ENCODE data around the gene SNCG. TPM values are rescaled to one million over a fixed set of nuclear protein-coding genes. Genes with fewer than 3 reads are reported as not detected.

The SNCG gene
- total and polyA plus RNA-seq, 2 donors = 69.2 to 197 TPM

DNA sequence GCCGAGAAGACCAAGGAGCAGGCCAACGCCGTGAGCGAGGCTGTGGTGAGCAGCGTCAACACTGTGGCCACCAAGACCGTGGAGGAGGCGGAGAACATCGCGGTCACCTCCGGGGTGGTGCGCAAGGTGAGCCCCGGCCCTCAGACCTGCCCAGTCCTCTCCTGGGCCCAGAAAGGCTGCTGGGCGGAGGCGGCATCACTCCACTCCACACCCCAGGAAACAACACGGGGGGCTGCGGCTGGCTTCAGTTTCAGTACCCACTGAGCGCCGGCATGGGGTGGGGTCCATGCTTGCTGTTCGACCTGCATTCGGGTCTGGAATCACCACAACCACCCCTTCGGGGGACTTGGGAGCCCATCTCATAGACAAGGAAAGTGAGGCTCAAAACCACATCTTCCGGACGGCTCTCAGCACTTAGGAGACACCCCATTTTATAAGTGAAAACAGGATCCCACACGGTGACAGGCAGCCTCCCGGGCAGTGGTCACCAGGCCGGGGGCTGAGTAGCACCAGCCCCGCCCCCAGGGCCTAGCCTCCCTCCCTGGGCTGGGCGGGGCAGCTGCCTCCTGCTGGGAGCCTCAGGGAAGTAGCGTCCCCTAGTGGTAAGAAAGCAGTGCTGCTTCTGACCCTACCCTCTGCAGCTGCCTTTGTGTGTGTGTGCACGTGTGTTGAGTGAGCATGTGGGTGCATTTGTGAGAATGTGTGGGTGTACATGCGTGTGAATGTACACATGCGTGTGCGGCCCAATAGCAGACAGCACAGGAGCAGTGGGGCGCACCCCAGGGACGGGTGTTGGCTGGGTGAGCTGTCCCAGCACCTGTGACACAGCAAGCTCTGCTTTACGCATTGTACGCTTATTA lies 1.8 kb downstream of the SNCG start:
- Histone ChIP-seq H3K27ac (ENCODE audit: low read depth) (peak overlapping the region; percentile 80), H3K4me3 (ENCODE audit: low read depth, low read length) (no peak overlapping the region), H3K36me3 (ENCODE audit: insufficient read depth) (no peaks in the 10 kb centered on the region), H3K4me1 (ENCODE audit: insufficient read depth) (no peaks in the 10 kb centered on the region)
- WGBS = 74% methylated on average over 37 of the region's 37 CpGs
- no peak for DNase-seq (ENCODE audit: extremely low spot score)

DNA sequence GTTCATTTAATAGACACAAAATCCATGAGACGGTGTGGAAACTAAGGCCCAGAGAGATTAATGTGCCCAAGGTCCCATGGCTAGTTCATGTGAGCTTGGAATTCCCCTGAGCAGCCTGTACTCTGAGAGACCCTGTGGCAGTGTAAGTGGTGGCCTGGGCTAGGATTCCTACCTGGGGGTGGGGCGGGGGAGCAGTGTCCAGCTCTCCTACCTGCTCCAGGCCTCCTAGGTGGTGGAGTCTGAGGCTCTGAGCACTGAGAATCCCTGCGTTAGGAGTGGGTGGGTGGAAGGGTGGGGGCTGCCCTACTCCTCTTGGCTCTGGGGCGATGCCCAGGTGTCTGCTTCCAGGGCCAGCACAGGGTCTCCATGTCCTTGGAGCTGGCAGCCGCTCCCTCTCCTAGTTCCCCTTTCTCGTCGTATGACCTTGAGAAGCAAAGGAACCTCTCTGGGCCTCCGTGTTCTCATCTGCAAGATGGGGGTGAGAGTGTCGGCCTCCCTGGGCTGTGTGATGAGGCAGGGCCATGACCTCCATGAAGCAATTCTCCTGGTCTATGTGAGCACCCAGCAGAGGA lies 2.5 kb downstream of the SNCG start:
- H3K4me3 ChIP-seq (ENCODE audit: low read depth, low read length) = no peak overlapping the region
- no peak for DNase-seq (ENCODE audit: extremely low spot score)
- H3K36me3 ChIP-seq (ENCODE audit: insufficient read depth) = no peaks in the 10 kb centered on the region
- no peaks in the 10 kb centered on the region for H3K4me1 ChIP-seq (ENCODE audit: insufficient read depth)
- no peak overlapping the region for H3K27ac ChIP-seq (ENCODE audit: low read depth)
- 85% methylated on average over 9 of the region's 9 CpGs for WGBS

DNA sequence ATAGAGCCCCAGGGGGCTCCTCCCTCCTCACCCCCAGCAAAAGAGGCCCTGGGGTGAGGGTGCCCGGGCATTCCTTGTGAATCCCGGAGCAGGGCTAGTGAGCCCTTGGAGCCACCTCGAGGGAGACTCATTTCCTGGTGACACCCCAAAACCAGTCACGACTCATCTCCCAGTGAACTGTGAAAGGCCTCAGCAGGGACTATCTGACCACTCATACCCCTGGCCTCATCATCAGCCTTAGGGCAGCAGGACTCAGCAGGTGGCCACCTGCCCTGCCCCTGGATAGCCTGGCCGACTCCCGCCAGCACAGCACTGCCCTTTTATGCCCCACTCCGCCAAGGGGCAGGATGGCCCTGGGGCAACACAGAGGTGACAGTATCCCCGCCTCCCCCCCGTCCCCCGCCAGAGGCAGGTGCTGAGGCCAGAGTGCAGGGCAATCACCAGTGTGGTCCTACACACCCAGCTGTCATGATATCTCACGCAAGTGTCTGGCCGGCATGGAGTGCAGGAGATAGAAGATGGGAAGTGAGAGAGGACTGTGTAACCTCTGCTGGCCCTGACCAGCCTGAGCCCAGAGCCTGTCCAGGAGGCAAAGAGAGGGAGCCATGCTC lies 3.2 kb downstream of the SNCG start:
- Histone ChIP-seq H3K4me3 (ENCODE audit: low read depth, low read length) (no peak overlapping the region), H3K36me3 (ENCODE audit: insufficient read depth) (no peaks in the 10 kb centered on the region), H3K4me1 (ENCODE audit: insufficient read depth) (no peaks in the 10 kb centered on the region), H3K27ac (ENCODE audit: low read depth) (no peak overlapping the region)
- 93% methylated on average over 12 of the region's 12 CpGs for WGBS
- DNase-seq (ENCODE audit: extremely low spot score) = no peak

DNA sequence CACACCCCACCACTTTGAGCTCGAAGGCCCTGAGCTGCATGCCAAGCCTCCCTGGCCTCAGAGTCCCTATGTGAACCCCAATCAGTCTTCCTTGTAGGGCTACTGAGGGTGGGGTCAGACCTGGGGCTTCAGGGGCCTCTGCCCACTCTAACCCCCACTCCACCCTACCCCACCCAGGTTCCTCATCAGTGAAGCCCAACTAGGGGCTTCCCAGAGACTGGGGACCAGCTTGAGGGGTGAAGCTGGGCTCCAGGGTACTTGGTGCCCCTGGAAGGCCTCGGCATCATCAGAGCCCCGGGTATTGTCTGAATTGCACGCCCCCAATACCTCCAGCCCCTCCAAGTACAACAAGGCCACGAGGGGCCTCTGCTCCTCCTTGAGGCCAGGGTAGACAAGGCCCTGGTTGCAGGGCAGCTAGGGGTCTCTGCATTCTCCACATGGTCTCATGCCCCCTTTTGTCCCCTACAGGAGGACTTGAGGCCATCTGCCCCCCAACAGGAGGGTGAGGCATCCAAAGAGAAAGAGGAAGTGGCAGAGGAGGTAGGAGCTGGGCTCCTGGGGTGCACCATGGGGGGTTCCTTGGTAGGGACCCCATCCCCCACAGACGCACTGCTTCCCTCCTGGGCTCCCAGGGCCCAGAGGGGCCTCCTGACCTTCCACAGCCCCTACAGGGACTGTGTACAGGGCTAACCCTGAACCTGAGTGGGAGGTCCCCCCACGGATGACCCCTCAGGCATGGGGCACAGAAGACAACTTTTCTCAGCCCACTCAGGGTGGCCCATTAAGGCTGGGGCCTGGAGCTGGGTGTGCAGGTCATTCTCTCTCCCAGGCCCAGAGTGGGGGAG lies 4.0 kb downstream of the SNCG start:
- Histone ChIP-seq H3K36me3 (ENCODE audit: insufficient read depth) (no peaks in the 10 kb centered on the region), H3K4me1 (ENCODE audit: insufficient read depth) (no peaks in the 10 kb centered on the region), H3K4me3 (ENCODE audit: low read depth, low read length) (no peak overlapping the region), H3K27ac (ENCODE audit: low read depth) (peak overlapping the region; percentile 29)
- DNase-seq (ENCODE audit: extremely low spot score) = no peak
- 92% methylated on average over 7 of the region's 7 CpGs for WGBS

DNA sequence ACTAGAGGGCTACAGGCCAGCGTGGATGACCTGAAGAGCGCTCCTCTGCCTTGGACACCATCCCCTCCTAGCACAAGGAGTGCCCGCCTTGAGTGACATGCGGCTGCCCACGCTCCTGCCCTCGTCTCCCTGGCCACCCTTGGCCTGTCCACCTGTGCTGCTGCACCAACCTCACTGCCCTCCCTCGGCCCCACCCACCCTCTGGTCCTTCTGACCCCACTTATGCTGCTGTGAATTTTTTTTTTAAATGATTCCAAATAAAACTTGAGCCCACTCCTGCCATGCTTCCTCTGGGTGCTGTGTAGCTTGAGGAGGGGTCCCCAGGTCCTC lies 4.5 kb downstream of the SNCG start:
- Histone ChIP-seq H3K36me3 (ENCODE audit: insufficient read depth) (no peaks in the 10 kb centered on the region), H3K27ac (ENCODE audit: low read depth) (no peak overlapping the region), H3K4me3 (ENCODE audit: low read depth, low read length) (no peak overlapping the region), H3K4me1 (ENCODE audit: insufficient read depth) (no peaks in the 10 kb centered on the region)
- no peak for DNase-seq (ENCODE audit: extremely low spot score)
- 98% methylated on average over 7 of the region's 7 CpGs for WGBS

DNA sequence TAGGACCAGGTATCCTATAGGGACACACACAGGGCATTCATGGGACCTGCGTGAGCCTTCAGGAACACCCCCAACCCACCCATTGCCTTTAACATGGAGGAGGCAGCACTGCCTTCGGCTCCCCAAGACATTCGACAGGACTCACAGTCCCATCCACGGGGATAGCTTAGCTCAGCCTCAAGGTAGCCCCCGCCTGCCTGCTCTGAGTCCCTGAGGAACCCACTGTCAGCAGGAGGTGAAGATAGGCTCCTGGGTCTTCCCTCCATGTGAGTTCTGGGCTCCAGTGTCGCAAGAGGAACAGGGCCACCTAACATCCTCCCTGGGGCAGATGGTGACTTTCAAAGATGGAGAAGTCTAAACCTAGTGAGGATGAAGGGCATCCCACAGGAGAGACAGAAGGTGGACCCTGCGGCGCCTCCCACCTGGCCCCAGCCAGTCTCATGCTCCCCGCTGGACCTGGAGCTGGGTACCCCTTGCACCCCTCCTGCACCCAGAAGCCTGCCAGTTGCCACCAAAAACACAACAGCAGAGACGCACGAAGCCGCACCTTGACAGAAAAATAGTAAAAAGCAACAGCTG lies 5.0 kb downstream of the SNCG start:
- DNase-seq (ENCODE audit: extremely low spot score) = no peak
- Histone ChIP-seq H3K36me3 (ENCODE audit: insufficient read depth) (no peaks in the 10 kb centered on the region), H3K27ac (ENCODE audit: low read depth) (no peak overlapping the region), H3K4me3 (ENCODE audit: low read depth, low read length) (no peak overlapping the region), H3K4me1 (ENCODE audit: insufficient read depth) (no peaks in the 10 kb centered on the region)
- 93% methylated on average over 12 of the region's 12 CpGs for WGBS

DNA sequence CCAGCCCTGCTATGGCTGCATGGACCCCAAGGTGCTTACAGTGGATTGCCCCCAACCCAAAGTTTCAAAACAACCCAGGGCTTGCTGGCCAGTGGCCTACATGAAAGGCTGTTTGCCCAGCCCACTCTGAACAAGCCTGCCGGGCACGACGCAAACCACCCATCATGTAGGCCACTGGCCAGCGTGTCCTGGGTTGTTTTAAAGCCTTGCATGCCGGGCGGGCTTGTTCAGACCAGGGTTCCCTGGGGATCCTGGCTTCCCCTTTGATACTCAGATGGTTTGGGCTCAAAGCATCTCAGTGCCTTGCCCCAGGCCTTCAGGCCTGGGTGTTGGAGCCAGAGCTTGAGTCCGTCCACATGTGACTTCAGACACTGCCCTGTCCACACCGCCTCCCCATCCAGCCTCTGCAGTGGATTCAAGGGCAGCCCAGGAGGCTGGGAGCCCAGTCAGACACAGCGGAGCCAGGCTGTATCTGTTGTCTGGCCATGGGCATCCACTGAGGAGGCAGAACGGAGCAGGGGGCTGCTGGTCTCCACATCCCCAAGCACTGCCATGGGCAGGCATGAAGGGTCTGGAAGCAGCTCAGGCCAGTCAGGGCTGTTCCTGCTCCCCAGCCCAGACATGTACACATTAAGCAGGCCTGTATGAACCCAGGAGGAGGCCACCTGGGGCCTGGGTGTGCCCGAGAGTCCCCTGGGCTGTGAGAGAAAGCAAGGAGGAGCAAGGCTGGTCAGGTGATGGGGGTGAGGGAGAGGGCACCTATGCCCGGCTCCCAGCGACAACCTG lies 5.9 kb downstream of the SNCG start:
- no peaks in the 10 kb centered on the region for H3K36me3 ChIP-seq (ENCODE audit: insufficient read depth)
- no peaks in the 10 kb centered on the region for H3K4me1 ChIP-seq (ENCODE audit: insufficient read depth)
- DNase-seq (ENCODE audit: extremely low spot score) = no peak
- WGBS = 82% methylated on average over 13 of the region's 13 CpGs
- H3K4me3 ChIP-seq (ENCODE audit: low read depth, low read length) = no peak overlapping the region
- H3K27ac ChIP-seq (ENCODE audit: low read depth) = peak overlapping the region; percentile 63

DNA sequence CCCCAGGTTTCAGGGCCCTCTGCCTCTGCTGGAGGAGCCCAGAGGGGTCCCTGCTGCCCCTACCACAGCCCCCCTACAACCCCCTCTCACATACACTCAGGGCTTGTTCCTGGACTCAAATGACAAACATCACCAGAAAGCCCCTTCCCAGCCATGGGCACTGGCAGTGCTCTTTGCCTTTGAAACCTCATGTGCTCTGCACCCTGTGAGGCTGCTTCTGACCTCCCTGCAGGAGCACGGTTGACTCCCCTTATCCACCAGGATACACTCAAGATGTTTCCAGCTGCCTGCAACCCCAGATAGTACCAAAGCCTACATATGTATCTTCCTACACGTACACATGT lies 6.4 kb downstream of the SNCG start:
- WGBS = 70% methylated on average over 2 of the region's 2 CpGs
- no peaks in the 10 kb centered on the region for H3K36me3 ChIP-seq (ENCODE audit: insufficient read depth)
- no peak for DNase-seq (ENCODE audit: extremely low spot score)
- H3K27ac ChIP-seq (ENCODE audit: low read depth) = no peak overlapping the region
- H3K4me1 ChIP-seq (ENCODE audit: insufficient read depth) = no peaks in the 10 kb centered on the region
- H3K4me3 ChIP-seq (ENCODE audit: low read depth, low read length) = no peak overlapping the region

DNA sequence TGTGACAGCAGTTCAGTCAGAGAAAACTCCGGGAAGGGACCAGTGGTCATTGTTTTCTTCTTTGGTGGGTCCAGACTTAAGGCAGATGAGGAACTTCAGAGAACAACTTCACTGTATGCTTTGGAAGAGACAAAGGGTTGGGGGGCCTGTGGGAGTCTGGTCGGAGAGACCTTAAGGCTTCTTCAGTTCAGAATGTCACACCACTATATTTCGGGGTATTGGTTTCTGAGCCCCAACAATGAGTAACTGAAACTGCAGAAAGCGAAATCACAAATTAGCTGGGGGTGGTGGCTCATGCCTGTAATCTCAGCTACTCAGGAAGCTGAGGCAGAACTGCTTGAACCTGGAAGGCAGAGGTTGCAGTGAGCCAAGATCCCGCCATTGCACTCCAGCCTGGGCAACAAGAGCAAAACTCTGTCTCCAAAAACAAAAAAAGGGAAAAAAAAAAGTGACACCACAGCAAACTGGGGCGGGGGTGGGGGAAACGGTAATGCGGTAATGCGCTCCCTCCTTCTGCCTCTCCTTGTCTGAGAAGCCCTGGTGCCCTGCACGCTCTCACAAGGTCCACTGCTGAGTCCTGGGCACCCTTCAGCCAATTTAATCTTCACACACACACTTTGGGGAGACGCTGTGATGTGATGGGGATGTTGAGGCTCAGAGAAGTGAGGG lies 7.7 kb downstream of the SNCG start:
- Histone ChIP-seq H3K4me1 (ENCODE audit: insufficient read depth) (no peaks in the 10 kb centered on the region), H3K27ac (ENCODE audit: low read depth) (no peak overlapping the region), H3K36me3 (ENCODE audit: insufficient read depth) (no peaks in the 10 kb centered on the region), H3K4me3 (ENCODE audit: low read depth, low read length) (no peak overlapping the region)
- no peak for DNase-seq (ENCODE audit: extremely low spot score)
- WGBS = 47% methylated on average over 11 of the region's 11 CpGs

DNA sequence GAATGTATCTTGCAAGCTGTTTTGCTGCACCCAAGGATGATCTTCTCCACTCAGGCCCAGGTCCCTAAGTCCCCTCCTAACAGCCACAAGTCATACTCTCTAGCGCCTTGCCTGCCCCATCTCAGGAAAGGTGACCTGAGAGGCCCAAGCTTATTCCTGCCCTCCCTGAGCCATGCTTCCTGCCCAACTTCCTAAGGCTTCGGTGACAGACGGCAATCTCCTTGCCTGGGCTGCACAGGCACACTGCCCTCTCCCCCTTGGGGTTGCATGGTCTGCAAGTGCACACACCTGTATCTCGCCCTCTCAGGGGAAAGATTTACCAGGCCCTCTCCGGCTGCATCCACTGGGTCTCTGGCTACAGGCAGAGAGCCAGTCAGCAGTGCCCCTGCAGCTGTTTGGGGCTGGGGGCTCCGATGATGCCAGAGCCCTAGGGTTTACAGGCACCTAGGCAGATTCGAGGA lies 9.1 kb downstream of the SNCG start:
- no peak for DNase-seq (ENCODE audit: extremely low spot score)
- Histone ChIP-seq H3K27ac (ENCODE audit: low read depth) (peak overlapping the region; percentile 96), H3K4me1 (ENCODE audit: insufficient read depth) (no peaks in the 10 kb centered on the region), H3K4me3 (ENCODE audit: low read depth, low read length) (no peak overlapping the region), H3K36me3 (ENCODE audit: insufficient read depth) (no peaks in the 10 kb centered on the region)
- WGBS = 78% methylated on average over 7 of the region's 7 CpGs

DNA sequence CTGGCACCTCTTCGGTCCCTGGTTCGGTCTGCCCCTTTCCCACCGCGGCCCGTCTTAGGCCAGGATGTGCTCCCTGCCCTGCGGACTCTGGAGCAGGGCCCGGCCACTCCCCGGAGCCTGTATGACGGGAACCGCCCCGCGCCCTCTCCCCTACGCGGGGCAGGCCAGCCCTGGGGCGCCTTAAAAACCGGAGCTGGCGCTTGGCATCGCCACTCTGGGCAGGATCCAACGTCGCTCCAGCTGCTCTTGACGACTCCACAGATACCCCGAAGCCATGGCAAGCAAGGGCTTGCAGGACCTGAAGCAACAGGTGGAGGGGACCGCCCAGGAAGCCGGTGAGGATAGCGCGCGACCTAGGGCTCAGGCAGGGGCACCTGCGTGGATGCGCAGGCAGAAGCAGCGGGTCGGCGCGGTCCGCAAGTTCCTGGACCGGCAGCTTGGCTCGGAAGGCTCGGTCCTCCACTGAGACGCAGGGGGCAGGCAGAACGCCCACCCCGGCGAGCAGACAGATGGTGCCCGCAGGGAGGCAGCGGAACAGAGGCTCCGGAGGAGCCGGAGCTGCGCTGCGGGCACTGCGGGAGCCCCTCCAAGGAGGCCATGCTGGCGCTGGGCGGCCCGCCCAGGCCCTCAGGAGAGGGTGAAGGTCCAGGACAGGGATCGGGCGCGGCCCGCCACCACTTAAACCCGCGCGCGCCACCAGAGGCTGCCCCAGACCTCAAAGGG lies 10.0 kb downstream of the SNCG start, which contains the start of gene ADIRF:
ADIRF (plus strand) TSS at position 212 of the 723 bp plus-strand sequence; CDS start at position 275, 63 bp downstream.
- DNase-seq (ENCODE audit: extremely low spot score) = no peak
- WGBS = 18% methylated on average over 59 of the region's 59 CpGs
- no peaks in the 10 kb centered on the region for H3K4me1 ChIP-seq (ENCODE audit: insufficient read depth)
- H3K4me3 ChIP-seq (ENCODE audit: low read depth, low read length) = peak within 1 kb of the TSS; percentile 59
- H3K27ac ChIP-seq (ENCODE audit: low read depth) = peak within 1 kb of the TSS; percentile 96
- H3K36me3 ChIP-seq (ENCODE audit: insufficient read depth) = no peaks in the 10 kb centered on the region

DNA sequence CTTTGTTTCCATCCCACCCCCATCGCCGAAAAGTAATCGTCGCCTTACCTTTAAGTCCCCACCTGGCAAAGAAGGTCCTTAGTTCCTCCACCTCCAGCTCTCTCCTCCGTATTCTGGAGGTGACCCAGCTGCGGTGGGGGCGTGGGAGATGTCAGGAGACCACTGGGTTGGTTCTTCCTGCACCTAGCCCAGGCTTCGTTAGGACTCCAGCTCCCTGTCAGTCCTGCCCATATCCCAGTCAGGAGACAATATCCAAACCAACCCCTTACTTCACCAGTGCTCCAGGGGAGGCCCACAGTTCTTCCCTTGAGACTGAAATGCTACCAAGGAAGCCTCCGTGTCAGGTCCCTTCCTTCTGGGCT lies 10.6 kb downstream of the SNCG start:
- H3K36me3 ChIP-seq (ENCODE audit: insufficient read depth) = no peaks in the 10 kb centered on the region
- no peaks in the 10 kb centered on the region for H3K4me1 ChIP-seq (ENCODE audit: insufficient read depth)
- peak overlapping the region; percentile 59 for H3K4me3 ChIP-seq (ENCODE audit: low read depth, low read length)
- H3K27ac ChIP-seq (ENCODE audit: low read depth) = peak overlapping the region; percentile 96
- DNase-seq (ENCODE audit: extremely low spot score) = no peak
- whole genome bisulfite sequencing = 48% methylated on average over 9 of the region's 9 CpGs

Data from urinary bladder (tissue), 4 donors.